ENCODE results near the gene SLC24A4.

The SLC24A4 gene

DNA sequence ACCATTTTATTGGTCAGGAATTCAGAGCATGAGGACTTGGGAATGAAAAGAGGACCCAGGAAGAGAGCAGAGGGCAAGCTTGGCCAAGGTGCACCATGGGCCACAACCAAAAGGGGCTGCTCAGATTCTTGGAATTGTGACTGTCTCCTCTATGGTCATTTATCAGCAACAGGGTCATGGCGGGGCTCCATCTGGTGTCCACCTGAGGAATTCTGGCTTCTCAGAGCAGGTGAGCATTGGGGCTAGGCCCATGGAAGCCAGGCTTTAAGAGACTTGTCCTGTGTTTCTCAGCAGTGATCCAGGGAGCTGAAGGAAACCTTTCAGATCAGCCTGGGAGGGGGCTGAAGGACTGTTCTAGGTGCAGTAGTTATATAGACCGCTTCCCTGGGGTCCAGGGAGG is 188.0 kb downstream of the SLC24A4 start:
- DNase-seq: no peak

DNA sequence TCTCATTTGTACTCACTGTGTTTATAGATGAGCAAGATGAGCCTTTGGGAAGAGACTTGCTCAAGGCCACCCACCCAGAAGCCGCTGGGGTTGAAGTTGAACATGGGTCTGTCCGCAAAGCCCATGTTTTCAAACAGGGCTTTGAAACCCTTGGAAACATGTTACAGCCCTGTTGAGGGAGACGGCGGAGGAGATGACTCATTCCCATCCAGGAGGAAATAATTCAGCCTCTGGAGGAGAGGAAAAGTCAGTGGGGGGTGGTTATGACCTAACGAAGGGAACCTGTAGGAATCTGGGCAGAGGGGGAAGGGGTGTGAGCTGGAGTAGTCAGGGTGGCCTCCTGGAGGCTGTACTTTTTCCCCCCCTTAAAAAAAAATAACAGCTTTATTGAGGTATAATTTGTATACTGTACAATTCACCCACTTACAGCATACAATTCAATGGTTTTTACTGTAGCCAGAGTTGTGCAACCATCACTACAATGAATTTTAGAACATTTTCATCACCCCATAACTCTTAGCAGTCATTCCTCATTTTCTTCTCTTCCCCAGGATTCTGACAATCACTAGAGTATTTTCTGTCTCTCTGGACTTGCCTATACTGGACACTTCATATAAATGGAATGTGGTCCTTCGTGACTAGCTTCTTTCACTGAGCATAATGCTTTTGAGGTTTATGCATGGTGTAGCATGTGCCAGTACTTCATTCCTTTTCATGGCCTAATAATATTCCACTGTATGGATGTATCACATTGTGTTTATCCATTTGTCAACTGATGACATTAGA is 188.7 kb downstream of the SLC24A4 start:
- DNase-seq: no peak

DNA sequence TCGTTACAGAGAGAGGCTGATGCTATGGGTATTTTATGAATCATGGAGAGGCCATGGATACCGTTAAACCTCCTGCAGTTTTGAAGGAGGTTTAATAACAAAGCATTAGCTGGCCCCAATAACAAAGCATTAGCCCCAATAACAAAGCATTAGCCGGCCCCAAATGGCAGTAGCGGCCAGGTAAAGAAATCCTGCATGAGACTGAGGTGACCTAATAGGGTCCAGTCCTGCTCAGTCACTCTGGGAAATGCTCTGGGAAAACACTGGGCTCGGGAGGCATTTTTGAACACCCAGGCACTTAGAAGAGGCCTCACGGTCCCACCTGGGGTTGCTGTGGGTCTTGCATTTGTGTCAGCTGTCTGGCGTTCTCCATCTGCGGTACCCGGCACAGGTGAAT is 189.8 kb downstream of the SLC24A4 start:
- DNase-seq: no peak

DNA sequence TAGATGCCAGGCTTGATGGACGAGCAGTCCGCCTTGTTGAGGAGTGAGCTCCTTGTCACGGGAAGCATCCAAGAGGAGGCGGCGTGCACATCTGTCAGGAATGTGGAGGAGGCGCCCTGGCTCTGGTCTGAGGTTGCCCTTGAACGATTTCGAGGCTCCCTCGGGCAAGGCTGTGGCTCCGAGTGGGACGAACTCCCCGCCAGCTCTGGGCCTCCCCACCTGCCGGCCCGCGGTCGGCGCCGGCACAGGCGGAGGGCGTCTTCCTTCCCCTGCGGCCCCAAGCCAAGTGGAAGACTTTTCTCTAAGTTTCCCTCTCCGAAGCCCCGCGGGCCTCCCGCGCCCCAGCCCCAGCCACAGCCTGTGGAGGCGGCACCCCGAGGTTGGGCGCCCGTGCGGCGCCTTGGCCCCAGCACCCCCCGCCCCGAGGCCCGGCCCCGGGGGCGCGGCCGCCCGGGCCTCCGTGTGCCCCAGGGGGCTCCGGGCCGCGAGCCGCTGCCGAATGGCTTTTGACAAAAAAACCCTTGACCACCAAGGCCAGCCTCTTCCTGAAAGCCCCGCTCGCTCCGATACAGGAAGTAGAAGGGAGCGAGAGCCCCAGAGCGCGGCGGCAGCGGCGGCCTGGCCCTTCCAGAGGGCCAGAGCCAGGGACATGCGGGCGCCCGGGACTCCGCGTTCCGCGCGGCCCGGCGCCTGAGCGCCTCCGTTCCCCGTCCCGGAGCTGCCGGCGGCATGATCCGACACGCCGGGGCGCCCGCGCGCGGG is 190.4 kb downstream of the SLC24A4 start, which contains the start of gene RIN3:
RIN3 (plus strand) TSS at position 578 of the 762 bp plus-strand sequence; CDS start at position 730, 152 bp downstream.
- no peak for DNase-seq

DNA sequence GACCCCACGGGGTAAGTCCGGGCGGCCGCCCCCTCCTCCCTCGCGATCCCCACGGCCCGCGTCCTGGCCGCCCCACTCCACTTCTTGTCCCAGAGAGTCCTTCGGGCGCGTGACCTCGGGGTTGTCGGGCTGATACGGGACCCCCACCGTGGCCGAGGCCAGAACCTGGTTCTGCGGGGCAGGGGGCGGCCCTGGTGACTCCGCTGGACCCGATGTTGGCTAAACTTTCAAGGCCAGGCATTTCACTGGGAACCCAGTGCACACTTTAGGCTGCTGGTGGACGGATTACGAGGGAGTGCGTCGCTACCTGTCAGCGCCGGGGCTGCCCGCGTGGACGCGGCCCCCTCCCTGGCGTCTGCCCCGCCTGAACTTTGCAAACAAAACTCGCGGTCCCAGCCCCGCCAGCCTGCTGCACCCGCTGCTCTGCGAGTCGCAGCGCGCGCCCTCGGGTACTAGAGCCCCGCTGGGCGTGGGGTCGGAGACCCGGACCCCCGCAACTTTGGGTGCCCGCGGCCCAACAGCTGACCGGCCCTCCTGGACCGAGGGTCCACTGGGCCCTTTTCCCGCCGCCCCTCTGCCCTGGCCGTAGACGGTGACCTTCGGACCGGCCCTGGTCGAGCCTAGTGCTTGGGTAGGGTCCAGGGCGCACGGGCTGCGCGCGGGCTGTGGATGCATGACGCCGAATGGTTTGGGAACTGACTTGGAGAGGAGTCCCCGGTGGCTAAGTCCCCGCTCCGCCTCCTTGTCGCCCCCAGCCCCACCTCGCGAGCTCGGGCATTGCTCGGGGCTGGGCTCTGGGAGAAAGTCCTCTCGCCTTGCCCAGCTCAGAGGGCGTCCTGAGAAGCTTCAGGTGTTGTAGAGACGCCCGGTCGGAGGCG is 191.2 kb downstream of the SLC24A4 start:
- no peak for DNase-seq

GRCh38 chr14:92514844-92515514 is 192.0 kb downstream of the SLC24A4 start:
- DNase-seq: no peak

DNA sequence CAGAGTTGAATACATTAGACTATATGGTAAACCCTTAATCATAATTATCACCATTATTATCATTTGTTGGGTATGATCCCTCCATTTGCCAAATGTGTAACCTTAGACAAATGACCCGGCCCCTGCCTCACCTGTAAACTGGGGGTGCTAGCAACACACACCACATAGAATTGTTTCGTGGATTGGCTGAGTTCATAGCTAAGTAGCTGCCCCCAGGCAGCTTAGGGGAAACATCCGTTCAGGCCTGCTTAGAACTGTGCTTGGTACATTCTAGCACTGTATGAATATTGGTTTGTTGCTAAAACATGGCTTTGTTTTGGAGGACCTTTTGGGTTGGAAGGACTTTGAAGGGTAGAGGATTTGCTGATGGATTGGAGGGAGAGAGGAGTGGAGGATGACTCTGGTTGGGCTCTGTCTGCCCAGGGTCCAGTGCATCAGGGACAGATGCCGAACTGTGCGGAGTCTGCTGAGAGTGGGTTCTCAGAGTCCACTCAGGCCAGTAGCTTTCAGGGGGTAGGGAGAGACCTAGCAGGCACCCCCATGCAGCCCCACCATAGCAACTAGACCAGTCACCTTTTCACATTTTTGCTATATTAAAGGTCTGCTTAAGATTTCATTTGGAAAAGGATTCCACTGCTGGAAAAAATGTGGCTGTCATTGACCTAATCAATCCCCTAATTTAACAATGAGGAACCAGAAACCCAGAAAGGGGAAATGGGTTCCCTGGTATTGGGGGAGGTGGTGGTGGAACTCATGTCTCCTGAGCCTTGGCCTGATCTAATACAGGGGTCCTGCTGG is 192.8 kb downstream of the SLC24A4 start:
- DNase-seq: no peak

- DNase-seq: no peak
Measured at GRCh38 chr14:92516344-92516965, 193.5 kb downstream of the SLC24A4 start.

DNA sequence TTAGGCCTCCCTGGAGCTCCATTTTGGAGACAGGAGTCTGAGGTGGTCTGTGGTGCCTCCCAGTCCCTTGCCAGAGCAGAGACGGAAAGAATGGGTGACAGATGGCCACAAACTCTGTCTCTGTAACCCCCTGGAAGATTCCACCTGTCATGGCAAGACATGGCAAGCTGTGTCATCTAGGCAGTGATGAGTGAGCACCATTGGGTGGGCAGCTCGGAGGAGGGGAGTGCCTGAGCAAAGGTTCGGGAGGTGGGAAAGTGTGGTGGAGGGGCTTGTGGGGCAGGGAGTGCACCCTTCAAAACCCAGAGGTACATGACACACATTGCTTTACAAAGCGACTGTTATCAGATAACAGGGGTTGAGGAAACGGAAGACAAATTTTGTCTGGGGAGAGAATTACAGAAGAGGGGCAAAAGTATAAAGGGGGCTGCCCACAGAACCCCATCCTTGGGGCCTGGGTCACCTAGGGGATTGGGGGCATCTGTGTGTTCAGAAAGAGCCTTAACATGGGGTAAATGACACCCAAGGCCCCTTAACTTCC is 194.1 kb downstream of the SLC24A4 start:
- no peak for DNase-seq

- DNase-seq: no peak
Measured at GRCh38 chr14:92517761-92518160, 194.8 kb downstream of the SLC24A4 start.

- DNase-seq: no peak
Measured at GRCh38 chr14:92519246-92520101, 196.5 kb downstream of the SLC24A4 start.

GRCh38 chr14:92520102-92521057 is 197.4 kb downstream of the SLC24A4 start:
- no peak for DNase-seq

- DNase-seq: no peak
Measured at GRCh38 chr14:92521058-92521415, 198.1 kb downstream of the SLC24A4 start.

- DNase-seq: no peak
Measured at GRCh38 chr14:92523752-92524151, 200.8 kb downstream of the SLC24A4 start.

GRCh38 chr14:92524602-92525185 is 201.7 kb downstream of the SLC24A4 start:
- DNase-seq: no peak

GRCh38 chr14:92525322-92526095 is 202.5 kb downstream of the SLC24A4 start:
- no peak for DNase-seq

DNA sequence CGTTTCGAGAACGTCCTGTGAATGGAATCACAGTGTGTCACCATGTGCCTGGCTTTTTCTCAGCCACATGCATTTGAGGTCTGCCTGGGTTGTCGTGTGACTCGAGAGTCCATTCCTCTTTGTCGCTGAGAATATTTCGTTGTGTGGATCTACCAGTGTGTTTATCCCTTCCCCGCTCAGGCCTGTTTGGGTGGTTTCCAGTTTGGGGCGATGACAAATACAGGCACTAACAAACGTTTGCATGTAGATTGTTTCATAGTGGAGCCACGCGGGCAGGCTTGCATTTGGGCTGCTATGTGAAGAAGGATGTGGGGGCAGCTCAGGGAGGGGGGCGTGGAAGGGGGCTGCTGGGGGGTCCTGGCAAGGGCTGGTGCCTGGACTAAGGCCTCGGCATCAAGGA is 204.8 kb downstream of the SLC24A4 start:
- no peak for DNase-seq
